OCI-LY3 (cell line): ENCODE measurements around the gene EOLA1.
A peak's percentile ranks its signal among the peaks of the same experiment; 100 is the strongest.

Experiments used
- H2AFZ ChIP-seq: fragments of 200-600, 300-600 bp; shearing (Covaris generic); 2 replicates; pipeline ENCODE4 v1.6.0; 2014; ENCODE audit warnings: antibody characterized with exemption, low read depth, low read length
- H3K27ac ChIP-seq: fragments of 200-600, 300-600 bp; sonication (generic); 2 replicates; pipeline ENCODE4 v1.5.1; 2014; ENCODE audit warnings: mild to moderate bottlenecking, low read length, moderate library complexity, mixed read lengths
- H3K27me3 ChIP-seq: fragments of 200-600, 300-600 bp; sonication (generic); 2 replicates; pipeline ENCODE4 v1.6.1; 2014; ENCODE audit warnings: low read depth, low read length, mixed read lengths
- H3K36me3 ChIP-seq: fragments of 200-600, 300-600 bp; sonication (generic); replicated peaks from 2 replicates; pipeline ENCODE3; 2014; ENCODE audit warnings: low read depth, low read length, mixed read lengths
- H3K4me1 ChIP-seq: fragments of 300-600, 200-600 bp; sonication (generic); 2 replicates; pipeline ENCODE4 v1.6.1; 2014; ENCODE audit warnings: low read length, mixed read lengths
- H3K4me2 ChIP-seq: fragments of 200-600, 300-600 bp; sonication (generic); 2 replicates; pipeline ENCODE4 v1.6.1; 2014; ENCODE audit warnings: low read length, mixed read lengths
- H3K4me3 ChIP-seq: fragments of 300-600, 200-600 bp; sonication (generic); 2 replicates; pipeline ENCODE4 v1.5.1; 2014; ENCODE audit warnings: antibody characterized with exemption, mild to moderate bottlenecking, low read length, moderate library complexity
- H3K79me2 ChIP-seq: fragments of 300-600, 200-600 bp; shearing (Covaris generic); 2 replicates; pipeline ENCODE4 v1.6.1; 2014; ENCODE audit warnings: mild to moderate bottlenecking, low read length, mixed read lengths
- H3K9ac ChIP-seq: fragments of 300-600, 200-600 bp; shearing (Covaris generic); 2 replicates; pipeline ENCODE4 v1.6.0; 2014; ENCODE audit warnings: mild to moderate bottlenecking, low read length, moderate library complexity
- H3K9me3 ChIP-seq: fragments of 200-600, 300-600 bp; shearing (Covaris generic); 2 replicates; pipeline ENCODE4 v1.6.1; 2014; ENCODE audit warnings: low read length, mixed read lengths; ENCODE audit not compliant: insufficient read depth
- H4K20me1 ChIP-seq: fragments of 200-600, 300-600 bp; sonication (generic); 2 replicates; pipeline ENCODE4 v1.6.1; 2016; ENCODE audit warnings: low read length, mixed read lengths; ENCODE audit not compliant: insufficient read depth
- EZH2phosphoT487 ChIP-seq: fragments of 200-600 bp; shearing (Covaris generic); IDR thresholded peaks from 2 replicates; pipeline ENCODE4 v1.6.1; 2018; ENCODE audit warnings: antibody characterized with exemption, mixed run types, low read depth
- TF ChIP-seq, protein P1 (sequence below): fragments of 200-600, 300-600 bp; sonication (generic); IDR thresholded peaks from 2 replicates; pipeline ENCODE4 v1.5.1; 2014; ENCODE audit warnings: antibody characterized with exemption, low read length, low read depth

EOLA1 gene

DNA sequence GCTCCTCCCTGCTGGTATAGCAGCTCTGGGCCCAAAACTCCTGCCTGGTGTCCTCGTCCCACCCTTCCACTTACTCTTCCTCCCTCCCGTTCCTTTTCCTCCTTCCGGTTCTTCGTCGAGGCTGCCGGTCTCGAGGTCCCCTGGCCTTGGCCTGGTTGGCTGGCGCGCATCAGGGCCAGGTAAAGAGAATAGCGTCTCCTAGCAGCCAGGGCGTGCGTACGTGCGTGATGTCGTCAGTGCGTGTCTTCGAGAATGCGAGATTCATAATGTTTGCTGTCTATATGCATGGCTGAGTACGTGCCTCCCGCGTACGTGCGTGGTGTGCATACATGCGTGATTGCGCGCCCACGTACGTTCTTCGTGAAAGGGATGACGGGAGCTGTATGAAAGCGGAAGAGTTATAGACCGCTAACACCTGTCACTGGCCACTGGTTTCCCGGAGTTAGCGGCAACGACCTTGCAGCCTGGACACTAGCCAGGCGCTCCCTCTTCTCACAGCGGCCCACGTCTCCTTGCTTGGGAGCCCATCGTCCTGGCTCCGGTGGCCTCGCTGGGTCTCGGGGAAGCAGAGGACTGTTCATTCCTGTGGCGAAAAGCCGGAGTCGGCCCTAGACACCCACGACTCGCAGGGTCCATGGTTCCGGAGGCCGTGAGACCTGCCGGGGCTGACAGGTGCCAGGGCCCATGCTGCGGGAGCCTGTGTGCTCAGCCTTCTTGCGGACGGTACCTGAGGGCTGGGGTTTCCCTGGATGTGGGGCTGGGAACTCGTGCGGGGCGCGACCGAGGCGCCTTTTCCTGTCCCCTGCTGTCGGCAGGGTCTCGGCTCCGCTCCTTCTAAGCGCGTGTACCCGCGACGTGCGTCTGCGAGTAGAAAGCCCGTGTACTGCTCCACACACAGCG, at the start of gene EOLA1:
EOLA1 (plus strand) TSS at position 392 of the 900 bp plus-strand sequence. CDS start 4,619 bp downstream, outside the sequence.
- H3K9me3 ChIP-seq = no peaks in the 10 kb centered on the region
- peak within 1 kb of the TSS; percentile 62; the same call in 1 of the 2 replicates for H2AFZ ChIP-seq
- peak within 1 kb of the TSS; percentile 92 for H3K4me3 ChIP-seq
- H4K20me1 ChIP-seq = no peaks in the 10 kb centered on the region
- TF ChIP-seq, protein P1, sequence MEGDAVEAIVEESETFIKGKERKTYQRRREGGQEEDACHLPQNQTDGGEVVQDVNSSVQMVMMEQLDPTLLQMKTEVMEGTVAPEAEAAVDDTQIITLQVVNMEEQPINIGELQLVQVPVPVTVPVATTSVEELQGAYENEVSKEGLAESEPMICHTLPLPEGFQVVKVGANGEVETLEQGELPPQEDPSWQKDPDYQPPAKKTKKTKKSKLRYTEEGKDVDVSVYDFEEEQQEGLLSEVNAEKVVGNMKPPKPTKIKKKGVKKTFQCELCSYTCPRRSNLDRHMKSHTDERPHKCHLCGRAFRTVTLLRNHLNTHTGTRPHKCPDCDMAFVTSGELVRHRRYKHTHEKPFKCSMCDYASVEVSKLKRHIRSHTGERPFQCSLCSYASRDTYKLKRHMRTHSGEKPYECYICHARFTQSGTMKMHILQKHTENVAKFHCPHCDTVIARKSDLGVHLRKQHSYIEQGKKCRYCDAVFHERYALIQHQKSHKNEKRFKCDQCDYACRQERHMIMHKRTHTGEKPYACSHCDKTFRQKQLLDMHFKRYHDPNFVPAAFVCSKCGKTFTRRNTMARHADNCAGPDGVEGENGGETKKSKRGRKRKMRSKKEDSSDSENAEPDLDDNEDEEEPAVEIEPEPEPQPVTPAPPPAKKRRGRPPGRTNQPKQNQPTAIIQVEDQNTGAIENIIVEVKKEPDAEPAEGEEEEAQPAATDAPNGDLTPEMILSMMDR = no peak
- no peak for TF ChIP-seq EZH2phosphoT487
- H3K36me3 ChIP-seq = no peaks in the 10 kb centered on the region
- H3K9ac ChIP-seq = peak within 1 kb of the TSS; percentile 88
- no peaks in the 10 kb centered on the region for H3K27me3 ChIP-seq
- H3K4me2 ChIP-seq = peak within 1 kb of the TSS; percentile 97
- H3K4me1 ChIP-seq = peaks cover 28% of the 10 kb centered on the region
- H3K79me2 ChIP-seq = peaks cover 11% of the 10 kb centered on the region
- peak within 1 kb of the TSS; percentile 95 for H3K27ac ChIP-seq

DNA sequence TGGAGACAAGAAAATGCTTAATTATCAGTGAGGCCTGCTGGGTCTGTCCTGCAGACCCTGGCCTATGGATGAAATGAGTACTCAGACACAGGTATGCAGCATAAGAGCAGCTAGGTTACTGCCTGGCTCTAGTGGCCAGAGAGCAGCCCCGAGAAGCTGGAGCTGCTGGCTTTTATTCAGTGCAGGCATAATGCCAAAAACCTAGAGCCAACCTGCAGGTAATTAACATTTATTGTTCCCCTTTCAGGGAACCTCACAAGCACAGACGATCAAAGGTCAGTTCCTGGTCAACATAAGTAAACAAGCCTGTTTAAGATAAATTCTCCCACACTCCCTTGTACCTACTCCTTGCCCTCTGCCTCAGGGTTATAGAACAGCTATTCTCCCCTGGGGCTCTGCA, 49.0 kb upstream of the EOLA1 start:
- no peaks in the 10 kb centered on the region for H3K9me3 ChIP-seq
- H3K9ac ChIP-seq = no peak overlapping the region
- H3K4me1 ChIP-seq = no peaks in the 10 kb centered on the region
- no peaks in the 10 kb centered on the region for H3K27me3 ChIP-seq
- H3K4me3 ChIP-seq = no peak overlapping the region
- H2AFZ ChIP-seq = no peak overlapping the region
- no peak overlapping the region for H3K27ac ChIP-seq
- peaks cover 21% of the 10 kb centered on the region; the same call in 1 of the 2 replicates for H4K20me1 ChIP-seq
- TF ChIP-seq, protein P1 = no peak
- no peak for TF ChIP-seq EZH2phosphoT487
- no peaks in the 10 kb centered on the region for H3K79me2 ChIP-seq
- H3K36me3 ChIP-seq = peaks cover 65% of the 10 kb centered on the region
- H3K4me2 ChIP-seq = no peak overlapping the region

DNA sequence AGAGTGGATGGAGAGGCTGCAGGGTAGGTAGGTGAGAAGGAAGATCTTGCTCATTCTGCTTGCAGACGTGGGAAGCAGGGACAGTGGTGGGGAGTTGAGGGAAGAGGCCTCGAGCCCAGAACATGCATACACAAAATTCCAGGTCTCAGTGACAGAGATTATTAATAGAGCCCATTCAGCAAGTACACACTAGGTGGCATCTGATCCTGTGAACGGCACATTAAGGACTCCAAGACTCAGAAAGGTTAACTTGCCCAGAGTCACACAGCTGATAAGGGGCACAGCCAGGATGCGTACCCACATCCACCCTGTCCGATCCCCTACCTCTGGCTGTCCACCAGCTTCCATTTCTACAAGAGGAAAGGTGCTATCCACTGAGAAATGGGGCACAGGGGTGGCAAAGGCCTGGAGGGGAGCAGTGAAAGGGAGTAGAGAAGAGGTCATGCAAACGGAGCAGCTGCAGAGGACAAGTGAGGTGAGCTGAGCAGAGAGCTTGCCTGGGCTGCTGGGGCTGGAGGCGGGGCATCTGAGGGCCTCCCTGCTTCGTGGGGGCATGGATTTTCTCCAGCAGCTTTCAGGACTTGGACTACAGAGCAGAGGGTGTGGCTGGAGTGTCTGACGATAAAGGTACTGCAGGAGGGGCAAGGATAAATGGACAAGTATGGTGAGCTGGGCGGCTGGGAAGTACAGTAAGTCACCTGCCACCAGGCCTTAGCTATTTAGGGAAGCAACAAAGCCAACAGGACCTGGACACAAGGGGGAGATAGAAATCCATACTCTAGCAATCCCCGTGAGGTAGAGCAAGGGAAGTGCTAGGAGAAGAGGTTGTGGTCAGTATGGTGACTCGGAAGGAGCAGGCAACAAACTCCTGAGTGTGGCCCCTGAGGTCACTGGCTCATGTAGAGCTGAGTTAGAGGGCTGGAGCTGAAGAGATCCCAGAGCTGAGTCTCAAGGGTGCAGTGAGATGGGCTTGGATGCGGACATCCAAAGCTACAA, 46.9 kb upstream of the EOLA1 start:
- Histone ChIP-seq H3K79me2 (no peaks in the 10 kb centered on the region), H3K4me3 (no peak overlapping the region), H3K4me1 (no peaks in the 10 kb centered on the region), H3K27ac (no peak overlapping the region), H3K27me3 (no peaks in the 10 kb centered on the region), H3K9ac (no peak overlapping the region), H3K36me3 (peaks cover 79% of the 10 kb centered on the region), H3K4me2 (no peak overlapping the region), H2AFZ (no peak overlapping the region), H3K9me3 (no peaks in the 10 kb centered on the region), H4K20me1 (peaks cover 26% of the 10 kb centered on the region; the same call in 1 of the 2 replicates)
- TF ChIP-seq, protein P1 = no peak
- no peak for TF ChIP-seq EZH2phosphoT487
